ENCODE results near the gene KDM3B.

- TF ChIP-seq, protein P1, sequence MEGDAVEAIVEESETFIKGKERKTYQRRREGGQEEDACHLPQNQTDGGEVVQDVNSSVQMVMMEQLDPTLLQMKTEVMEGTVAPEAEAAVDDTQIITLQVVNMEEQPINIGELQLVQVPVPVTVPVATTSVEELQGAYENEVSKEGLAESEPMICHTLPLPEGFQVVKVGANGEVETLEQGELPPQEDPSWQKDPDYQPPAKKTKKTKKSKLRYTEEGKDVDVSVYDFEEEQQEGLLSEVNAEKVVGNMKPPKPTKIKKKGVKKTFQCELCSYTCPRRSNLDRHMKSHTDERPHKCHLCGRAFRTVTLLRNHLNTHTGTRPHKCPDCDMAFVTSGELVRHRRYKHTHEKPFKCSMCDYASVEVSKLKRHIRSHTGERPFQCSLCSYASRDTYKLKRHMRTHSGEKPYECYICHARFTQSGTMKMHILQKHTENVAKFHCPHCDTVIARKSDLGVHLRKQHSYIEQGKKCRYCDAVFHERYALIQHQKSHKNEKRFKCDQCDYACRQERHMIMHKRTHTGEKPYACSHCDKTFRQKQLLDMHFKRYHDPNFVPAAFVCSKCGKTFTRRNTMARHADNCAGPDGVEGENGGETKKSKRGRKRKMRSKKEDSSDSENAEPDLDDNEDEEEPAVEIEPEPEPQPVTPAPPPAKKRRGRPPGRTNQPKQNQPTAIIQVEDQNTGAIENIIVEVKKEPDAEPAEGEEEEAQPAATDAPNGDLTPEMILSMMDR (IDR thresholded peaks at IDR 0.05), result no peak
- TF ChIP-seq EP300 (IDR thresholded peaks at IDR 0.05) (no peak), NFE2L2 (conservative IDR thresholded peaks at IDR 0.05; ENCODE audit: low read length) (no peak), POLR2A (IDR thresholded peaks at IDR 0.05; ENCODE audit: low read length) (no peak), ZSCAN20 (CRISPR knock-in tag; IDR thresholded peaks at IDR 0.05) (no peak), FOSL2 (IDR thresholded peaks at IDR 0.05) (no peak), FOSL2 (CRISPR knock-in tag; IDR thresholded peaks at IDR 0.05) (no peak), KDM1A (IDR thresholded peaks at IDR 0.05; ENCODE audit: low read depth) (no peak), CEBPB (IDR thresholded peaks at IDR 0.05) (no peak)
- TF ChIP-seq, protein P2, sequence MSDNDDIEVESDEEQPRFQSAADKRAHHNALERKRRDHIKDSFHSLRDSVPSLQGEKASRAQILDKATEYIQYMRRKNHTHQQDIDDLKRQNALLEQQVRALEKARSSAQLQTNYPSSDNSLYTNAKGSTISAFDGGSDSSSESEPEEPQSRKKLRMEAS (IDR thresholded peaks at IDR 0.05), result no peak
Measured at GRCh38 chr5:138482638-138483037, 130.2 kb downstream of the KDM3B start.
